ENCODE data around the gene NTN1.

- TF ChIP-seq EZH2 (IDR thresholded peaks at IDR 0.05; ENCODE audit: insufficient read depth, poor library complexity, severe bottlenecking) (no peak), EZH2phosphoT487 (IDR thresholded peaks at IDR 0.05; ENCODE audit: insufficient read depth, low read depth) (no peak)
These were observed 153.0 kb downstream of the NTN1 start for GRCh38 chr17:9174312-9174711.
